ENCODE data around the gene GLUL. TPM values are rescaled to one million over a fixed set of nuclear protein-coding genes. Genes with fewer than 3 reads are reported as not detected.

The GLUL gene
- total RNA-seq, 3 donors from 2014 or later, result 364 to 851 (median 517) TPM

DNA sequence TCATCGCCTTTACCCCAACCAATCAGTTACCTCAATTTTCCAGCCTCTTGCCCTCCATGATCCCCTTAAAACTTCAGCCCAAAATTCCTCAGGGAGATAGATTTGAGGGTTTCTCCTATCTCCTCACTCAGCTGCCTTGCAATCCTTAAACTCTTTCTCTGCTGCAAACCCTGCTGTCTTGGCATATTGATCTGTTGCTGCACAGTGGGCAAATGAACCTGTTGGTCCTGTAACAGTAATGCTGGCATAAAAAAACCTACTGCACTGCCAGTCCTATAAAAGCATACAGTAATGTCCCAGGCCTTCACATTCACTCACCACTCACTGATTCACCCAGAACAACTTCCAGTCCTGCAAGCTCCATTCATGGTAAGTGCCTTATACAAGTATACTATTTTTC, 14.0 kb upstream of the GLUL start:
- no peak for DNase-seq
- Histone ChIP-seq H3K36me3 (ENCODE audit: low read depth) (no peaks in the 10 kb centered on the region), H3K9me3 (peaks cover 8% of the 10 kb centered on the region), H3K4me1 (ENCODE audit: low read depth) (peaks cover 10% of the 10 kb centered on the region), H3K4me3 (no peak overlapping the region)
- intact Hi-C loops (cut with DNase I, micrococcal nuclease), result no loop called here
- TF ChIP-seq, protein P1, sequence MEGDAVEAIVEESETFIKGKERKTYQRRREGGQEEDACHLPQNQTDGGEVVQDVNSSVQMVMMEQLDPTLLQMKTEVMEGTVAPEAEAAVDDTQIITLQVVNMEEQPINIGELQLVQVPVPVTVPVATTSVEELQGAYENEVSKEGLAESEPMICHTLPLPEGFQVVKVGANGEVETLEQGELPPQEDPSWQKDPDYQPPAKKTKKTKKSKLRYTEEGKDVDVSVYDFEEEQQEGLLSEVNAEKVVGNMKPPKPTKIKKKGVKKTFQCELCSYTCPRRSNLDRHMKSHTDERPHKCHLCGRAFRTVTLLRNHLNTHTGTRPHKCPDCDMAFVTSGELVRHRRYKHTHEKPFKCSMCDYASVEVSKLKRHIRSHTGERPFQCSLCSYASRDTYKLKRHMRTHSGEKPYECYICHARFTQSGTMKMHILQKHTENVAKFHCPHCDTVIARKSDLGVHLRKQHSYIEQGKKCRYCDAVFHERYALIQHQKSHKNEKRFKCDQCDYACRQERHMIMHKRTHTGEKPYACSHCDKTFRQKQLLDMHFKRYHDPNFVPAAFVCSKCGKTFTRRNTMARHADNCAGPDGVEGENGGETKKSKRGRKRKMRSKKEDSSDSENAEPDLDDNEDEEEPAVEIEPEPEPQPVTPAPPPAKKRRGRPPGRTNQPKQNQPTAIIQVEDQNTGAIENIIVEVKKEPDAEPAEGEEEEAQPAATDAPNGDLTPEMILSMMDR (IDR thresholded peaks at IDR 0.05), result no peak
- ATAC-seq, result no peak

DNA sequence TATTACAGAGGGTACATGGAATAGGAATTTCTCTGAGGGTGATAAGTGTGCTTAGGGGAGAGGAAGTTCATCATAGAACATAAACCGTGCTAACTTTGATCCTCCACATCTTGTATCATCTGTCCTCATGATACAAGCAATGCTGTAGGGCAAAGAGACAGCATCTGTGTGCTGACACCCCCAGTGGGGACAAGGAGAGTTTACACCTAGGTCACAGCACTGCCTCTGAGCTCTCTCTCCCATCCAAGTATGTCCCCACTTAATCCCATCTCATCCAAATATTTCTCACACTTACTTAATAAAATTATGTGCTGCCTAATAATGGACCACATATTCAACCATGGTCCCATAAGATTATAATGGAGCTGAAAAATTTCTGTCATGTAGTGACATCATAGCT, 13.2 kb upstream of the GLUL start:
- TF ChIP-seq, protein P1 (IDR thresholded peaks at IDR 0.05), result no peak
- peaks cover 10% of the 10 kb centered on the region for H3K4me1 ChIP-seq (ENCODE audit: low read depth)
- intact Hi-C loops (cut with DNase I, micrococcal nuclease), result no loop called here
- no peak overlapping the region for H3K4me3 ChIP-seq
- ATAC-seq (no peak), DNase-seq (no peak)
- H3K9me3 ChIP-seq, result peaks cover 8% of the 10 kb centered on the region
- H3K36me3 ChIP-seq (ENCODE audit: low read depth), result no peaks in the 10 kb centered on the region

DNA sequence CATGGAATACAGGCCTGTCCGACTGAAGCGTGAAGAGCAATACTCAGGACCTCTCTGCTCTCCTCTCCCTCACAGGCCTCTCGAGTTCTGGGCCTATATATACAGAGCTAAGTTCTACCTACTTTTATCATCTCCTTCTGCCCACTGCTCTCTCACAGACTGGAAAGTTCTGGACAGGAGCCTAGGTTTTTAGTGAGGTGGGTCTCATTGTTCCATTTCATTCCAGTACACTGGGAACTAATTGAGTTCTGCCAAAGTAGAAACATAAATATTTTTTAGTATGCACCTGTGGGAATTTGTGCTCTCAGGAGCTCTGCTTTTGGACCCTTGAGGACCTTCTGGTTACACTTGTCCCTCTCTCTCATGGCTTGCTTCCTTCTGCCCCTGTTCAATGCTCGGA, 9.0 kb upstream of the GLUL start, which contains the start of gene TEDDM1:
TEDDM1 (minus strand) TSS at position 101 of the 400 bp plus-strand sequence. CDS start 182 bp downstream, outside the sequence.
- TF ChIP-seq, protein P1 (IDR thresholded peaks at IDR 0.05), result no peak
- ATAC-seq (no peak), DNase-seq (no peak)
- Histone ChIP-seq H3K4me3 (no peak within 1 kb of the TSS), H3K4me1 (ENCODE audit: low read depth) (peaks cover 2% of the 10 kb centered on the region), H3K9me3 (peaks cover 4% of the 10 kb centered on the region), H3K36me3 (ENCODE audit: low read depth) (no peaks in the 10 kb centered on the region)
- intact Hi-C loops (cut with DNase I, micrococcal nuclease), result no loop called here

DNA sequence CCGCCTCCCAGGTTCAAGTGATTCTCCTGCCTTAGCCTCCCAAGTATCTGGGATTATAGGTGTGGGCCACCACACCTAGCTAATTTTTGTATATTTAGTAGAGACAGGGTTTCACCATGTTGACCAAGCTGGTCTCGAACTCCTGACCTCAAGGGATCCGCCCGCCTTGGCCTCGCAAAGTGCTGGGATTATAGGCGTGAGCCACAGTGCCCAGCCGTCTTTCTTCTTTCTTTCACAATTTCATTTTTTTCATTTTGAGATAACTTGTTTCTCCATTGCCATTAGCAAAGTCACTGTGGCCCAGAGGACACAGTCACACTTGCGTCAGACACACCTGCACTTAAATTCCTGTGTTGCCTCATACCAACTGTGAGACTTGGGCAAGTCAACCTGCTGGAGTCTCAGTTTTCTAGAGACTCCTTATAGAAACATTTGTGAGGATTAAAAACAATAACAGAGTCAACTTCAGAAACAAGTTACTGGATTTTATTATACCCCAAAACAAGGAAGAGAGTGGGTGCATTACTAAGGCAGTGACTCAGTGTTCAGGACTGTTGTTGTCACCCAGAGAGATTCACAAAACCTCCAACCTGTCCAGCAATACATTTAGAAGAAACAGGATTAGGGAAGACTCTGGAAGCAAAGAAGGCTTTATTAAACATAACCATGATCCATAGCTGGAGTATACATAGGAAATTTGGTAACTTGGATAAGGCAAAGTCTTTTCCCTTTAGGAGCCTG, 6.2 kb upstream of the GLUL start:
- Histone ChIP-seq H3K9me3 (no peaks in the 10 kb centered on the region), H3K4me3 (no peak overlapping the region), H3K36me3 (ENCODE audit: low read depth) (no peaks in the 10 kb centered on the region), H3K4me1 (ENCODE audit: low read depth) (peaks cover 5% of the 10 kb centered on the region)
- ATAC-seq (peak; percentile 52), DNase-seq (peak in 1 of 3 donors; percentile 43)
- intact Hi-C loops (cut with DNase I, micrococcal nuclease), result loop anchor here (2.0 to 10.0 kb wide), 5 partner anchors 93 to 313 kb away; no protein-coding TSS in a partner anchor
- TF ChIP-seq, protein P1 (IDR thresholded peaks at IDR 0.05), result no peak

DNA sequence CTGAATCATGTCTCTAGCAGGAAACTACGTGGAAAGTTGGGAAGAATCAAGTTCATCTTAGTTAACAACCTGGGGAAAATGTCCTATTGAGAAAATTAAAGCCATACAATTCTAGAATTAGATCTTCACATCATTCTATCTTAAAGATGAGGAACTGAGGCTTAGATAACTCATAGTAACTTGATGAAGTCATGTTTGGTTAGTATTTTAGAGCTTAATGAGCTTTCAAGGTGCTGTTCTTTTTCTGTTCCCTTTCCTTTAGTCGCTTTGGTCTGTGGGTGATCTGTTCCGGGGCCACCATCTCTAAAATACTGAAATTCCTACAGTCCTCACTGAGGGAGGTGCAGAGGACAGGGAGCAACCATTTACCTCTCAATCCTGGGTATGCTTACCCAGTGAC, 4.3 kb upstream of the GLUL start:
- ATAC-seq (no peak), DNase-seq (no peak)
- H3K36me3 ChIP-seq (ENCODE audit: low read depth), result no peaks in the 10 kb centered on the region
- TF ChIP-seq, protein P1 (IDR thresholded peaks at IDR 0.05), result no peak
- H3K4me3 ChIP-seq, result no peak overlapping the region
- H3K4me1 ChIP-seq (ENCODE audit: low read depth), result peaks cover 10% of the 10 kb centered on the region
- no peaks in the 10 kb centered on the region for H3K9me3 ChIP-seq
- intact Hi-C loops (cut with DNase I, micrococcal nuclease), result loop anchor here (2.0 to 10.0 kb wide), 5 partner anchors 91 to 311 kb away; no protein-coding TSS in a partner anchor

All from mucosa of descending colon (tissue), 3 donors.